GM21717 (cell line): Measurements from ENCODE around the gene TUBGCP2.
A peak's percentile ranks its signal among the peaks of the same experiment; 100 is the strongest.

Source experiments
- ATAC-seq: cut with Tn5 transposase; IDR thresholded peaks from one replicate; pipeline ENCODE4 v1.9.1; 2021; ENCODE audit warnings: mild to moderate bottlenecking, moderate library complexity; ENCODE audit not compliant: unreplicated experiment

TUBGCP2 gene, protein sequence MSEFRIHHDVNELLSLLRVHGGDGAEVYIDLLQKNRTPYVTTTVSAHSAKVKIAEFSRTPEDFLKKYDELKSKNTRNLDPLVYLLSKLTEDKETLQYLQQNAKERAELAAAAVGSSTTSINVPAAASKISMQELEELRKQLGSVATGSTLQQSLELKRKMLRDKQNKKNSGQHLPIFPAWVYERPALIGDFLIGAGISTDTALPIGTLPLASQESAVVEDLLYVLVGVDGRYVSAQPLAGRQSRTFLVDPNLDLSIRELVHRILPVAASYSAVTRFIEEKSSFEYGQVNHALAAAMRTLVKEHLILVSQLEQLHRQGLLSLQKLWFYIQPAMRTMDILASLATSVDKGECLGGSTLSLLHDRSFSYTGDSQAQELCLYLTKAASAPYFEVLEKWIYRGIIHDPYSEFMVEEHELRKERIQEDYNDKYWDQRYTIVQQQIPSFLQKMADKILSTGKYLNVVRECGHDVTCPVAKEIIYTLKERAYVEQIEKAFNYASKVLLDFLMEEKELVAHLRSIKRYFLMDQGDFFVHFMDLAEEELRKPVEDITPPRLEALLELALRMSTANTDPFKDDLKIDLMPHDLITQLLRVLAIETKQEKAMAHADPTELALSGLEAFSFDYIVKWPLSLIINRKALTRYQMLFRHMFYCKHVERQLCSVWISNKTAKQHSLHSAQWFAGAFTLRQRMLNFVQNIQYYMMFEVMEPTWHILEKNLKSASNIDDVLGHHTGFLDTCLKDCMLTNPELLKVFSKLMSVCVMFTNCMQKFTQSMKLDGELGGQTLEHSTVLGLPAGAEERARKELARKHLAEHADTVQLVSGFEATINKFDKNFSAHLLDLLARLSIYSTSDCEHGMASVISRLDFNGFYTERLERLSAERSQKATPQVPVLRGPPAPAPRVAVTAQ

DNA sequence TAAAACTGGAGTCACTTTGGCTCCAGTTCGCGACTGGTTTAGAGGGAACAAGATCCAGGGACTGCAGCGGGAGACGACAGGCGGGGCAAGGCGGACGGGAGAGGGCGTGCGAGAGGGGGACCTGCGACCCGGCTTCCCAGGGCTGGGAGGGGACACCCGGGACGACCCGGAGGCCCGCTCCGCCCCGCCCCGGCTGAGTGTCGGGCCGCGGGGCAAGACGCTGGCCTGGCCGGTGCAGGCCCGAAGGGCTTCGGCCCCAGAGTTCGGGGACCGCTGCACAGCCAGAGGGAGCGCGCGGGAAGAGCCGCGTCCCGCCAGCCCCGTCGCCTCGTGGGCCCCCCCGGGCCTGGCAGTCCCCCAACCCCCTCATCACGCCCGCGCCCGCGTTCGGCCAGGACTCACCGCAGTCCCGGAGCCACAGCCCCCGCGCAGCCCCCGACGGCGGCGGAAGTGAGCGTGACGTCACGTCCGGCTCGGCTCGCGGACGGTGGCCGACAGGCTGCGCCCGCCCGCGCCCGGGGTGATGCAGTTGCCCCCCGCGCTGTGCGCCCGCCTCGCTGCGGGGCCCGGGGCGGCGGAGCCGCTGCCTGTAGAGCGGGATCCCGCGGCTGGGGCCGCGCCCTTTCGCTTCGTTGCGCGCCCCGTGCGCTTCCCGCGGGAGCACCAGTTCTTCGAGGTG, at the start of gene TUBGCP2, which contains the start of gene ZNF511:
TSS of gene TUBGCP2 (minus strand) at position 452 of the 679 bp plus-strand sequence. CDS start 5,931 bp downstream, outside the sequence.
TSS of gene ZNF511 (plus strand) at position 494 of the 679 bp plus-strand sequence. CDS start at position 524, 30 bp downstream.
- ATAC-seq: peak; percentile 86

DNA sequence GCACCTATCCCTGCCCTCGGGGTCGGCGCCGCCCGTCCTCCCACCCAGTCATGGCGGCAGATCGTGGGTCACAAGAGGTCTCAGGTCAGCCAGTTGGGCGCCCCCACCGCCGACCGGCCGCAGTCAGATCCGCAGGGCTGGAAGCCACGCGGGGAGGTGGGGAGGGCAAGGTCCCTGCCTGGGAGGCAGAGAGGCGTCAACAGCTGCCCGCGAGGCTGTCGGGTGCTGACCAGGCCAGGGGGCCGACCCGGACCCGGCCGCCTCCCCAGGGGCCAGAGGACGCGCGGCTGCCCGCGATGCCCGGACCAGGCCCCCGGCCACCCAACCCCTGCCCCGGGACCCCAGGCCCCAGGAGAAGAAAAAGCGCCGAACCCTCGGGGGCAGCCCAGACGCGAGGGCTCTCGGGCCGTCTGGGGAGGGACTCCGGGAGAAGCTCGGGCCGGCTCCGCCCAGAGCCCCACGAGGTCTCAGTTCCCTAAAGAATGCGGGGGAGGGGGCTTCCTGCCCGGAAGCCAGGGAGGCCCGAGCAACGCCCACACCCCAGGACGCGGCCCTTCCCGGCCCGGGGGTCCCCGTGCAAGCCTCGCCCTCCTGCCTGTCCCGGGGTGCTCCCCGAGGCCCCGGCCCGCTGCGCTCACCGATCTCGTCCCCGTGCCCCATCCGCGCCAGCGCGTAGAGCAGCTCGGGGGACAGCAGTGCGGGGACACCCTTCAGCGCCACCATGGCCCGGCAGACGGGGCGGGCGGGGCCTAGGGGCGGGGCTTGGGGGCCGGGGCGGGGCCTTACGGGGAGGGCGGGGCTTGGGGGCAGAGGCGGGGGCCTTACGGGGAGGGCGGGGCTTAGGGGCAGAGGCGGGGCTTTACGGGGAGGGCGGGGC, 48.9 kb upstream of the TUBGCP2 start, which contains the start of gene FUOM:
TSS of gene FUOM (minus strand) at position 735 of the 877 bp plus-strand sequence. CDS start at position 723, 12 bp downstream.
- ATAC-seq: peak; percentile 66

DNA sequence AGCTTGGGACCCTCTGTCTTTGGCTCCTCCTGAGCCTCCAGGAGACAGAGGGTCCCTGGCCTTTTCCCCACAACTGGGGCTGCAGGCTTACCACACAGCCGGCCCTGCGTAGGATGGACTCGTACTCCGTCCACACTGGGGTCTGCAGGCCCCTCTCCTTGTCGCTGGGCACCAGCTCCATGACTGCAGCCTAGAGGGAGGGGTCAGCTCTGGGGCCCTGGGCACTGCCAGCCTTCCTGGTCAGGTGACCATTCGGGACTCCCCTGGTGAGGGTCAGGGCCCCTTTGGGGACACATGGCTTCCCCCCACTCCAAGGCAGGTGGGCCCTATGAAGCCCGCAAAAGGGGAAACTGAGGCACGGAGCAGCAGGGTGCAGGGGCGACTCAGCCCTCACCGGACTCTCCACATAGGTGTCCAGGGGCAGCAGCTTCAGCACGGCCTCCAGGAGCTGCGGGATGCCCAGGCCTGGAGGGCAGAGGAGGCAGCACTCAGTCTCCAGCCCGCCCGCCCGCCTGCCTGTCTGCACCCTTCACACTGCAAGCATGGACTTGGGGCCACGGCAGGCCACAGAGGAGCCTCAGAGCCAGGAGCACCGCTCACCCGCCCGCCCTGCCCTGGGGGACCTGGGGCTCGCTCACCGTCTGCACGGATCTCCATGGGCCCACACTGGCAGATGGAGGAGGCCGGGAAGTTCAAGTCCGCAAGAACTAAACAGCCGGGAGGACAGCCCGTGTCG, 48.0 kb upstream of the TUBGCP2 start:
- peak; percentile 2 for ATAC-seq

DNA sequence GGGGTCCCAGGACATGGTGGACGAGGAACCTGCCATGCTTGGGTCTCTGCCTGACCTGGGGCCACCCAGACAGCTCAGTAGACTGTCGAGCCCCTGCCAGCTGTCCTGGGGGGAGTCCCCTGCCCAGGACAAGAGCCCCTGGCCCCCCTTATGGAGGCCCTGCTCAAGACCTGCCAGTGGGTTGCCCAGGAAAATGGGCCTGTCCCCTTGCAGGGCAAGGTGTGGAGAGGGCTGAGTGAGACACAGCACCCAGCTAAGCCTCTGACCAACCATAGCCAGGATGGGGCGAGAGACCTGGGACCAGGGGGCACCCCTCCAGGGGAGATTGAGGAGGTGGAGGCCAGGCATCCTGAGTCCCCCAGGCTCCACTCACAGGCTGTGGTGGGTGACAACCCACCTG, 47.3 kb upstream of the TUBGCP2 start:
- no peak for ATAC-seq

DNA sequence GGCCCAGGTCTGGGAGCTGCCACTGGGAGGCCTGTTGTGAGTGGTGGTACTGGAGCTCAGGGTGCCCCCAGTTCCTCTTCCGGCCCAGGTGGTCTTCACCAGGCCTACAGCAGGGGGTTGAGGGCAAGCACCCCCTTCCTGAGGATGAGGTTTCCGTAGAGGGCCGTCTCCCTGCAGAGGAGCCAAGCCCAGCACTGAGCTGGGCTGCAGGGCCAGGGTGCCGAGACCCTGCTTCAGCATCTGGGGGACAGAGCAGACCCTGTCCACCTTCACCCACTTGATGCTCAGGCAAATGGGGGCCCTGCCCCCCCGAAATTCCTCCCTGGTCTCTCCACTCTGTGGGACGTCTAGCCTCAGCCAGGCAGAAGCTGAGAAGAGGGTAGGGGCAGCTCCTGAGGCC, 46.6 kb upstream of the TUBGCP2 start:
- ATAC-seq: no peak

DNA sequence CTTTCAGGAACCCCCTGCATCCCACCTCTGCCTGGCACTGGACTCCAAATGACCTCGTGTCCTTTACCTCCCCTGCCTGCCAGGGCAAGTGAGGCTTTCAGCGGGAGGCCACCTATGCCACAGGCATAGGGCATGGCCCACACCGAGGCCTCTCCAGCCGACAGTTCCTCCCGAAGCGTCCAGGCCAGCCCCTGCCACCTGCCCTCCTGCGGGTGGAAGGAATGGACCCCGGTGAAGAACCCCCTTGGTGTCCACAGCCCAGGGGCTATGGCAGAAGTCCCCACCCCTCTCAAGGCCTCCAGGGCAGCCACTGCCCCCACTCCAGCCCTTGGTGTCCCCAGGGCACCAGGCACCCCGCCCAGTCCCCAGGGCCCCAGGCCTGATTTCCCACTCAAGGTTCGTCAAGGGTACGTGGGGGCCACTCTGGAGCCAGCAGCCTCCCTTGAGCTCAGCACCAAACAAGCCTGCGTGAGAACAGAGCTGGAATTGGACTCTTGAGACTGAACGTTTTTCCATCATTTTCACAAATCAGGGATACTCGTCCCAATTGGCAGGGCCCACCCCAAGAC, 46.1 kb upstream of the TUBGCP2 start:
- no peak for ATAC-seq

DNA sequence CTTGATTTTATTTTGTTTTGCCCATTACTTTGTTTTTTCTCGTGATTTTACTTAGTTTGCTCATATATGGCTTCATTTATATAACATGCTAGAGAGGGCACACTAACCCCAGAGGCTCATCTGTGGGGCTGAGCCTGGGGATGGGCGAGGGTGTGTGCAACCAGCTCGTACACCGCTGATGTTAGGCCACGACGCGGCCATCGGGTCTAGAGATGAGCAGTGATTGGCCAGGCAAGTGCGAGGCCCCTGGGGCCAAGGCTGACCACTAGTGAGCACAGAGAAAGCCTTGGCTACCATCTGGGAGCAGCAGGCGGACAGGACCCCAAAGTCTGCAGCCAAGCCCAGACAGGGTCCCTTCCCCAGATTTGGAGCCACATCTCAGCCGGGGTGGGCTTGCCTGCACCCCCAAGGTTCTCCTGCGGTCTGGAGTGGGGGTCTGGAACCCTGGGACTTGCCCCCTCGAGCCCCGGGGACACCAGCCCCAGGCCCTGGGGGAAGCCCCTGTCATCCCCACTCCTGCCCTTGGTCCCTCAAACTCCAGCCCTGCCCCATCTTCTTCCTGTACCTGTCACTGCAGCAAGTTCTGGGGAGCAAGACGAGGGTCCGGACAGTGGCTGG, 45.4 kb upstream of the TUBGCP2 start:
- ATAC-seq: no peak

DNA sequence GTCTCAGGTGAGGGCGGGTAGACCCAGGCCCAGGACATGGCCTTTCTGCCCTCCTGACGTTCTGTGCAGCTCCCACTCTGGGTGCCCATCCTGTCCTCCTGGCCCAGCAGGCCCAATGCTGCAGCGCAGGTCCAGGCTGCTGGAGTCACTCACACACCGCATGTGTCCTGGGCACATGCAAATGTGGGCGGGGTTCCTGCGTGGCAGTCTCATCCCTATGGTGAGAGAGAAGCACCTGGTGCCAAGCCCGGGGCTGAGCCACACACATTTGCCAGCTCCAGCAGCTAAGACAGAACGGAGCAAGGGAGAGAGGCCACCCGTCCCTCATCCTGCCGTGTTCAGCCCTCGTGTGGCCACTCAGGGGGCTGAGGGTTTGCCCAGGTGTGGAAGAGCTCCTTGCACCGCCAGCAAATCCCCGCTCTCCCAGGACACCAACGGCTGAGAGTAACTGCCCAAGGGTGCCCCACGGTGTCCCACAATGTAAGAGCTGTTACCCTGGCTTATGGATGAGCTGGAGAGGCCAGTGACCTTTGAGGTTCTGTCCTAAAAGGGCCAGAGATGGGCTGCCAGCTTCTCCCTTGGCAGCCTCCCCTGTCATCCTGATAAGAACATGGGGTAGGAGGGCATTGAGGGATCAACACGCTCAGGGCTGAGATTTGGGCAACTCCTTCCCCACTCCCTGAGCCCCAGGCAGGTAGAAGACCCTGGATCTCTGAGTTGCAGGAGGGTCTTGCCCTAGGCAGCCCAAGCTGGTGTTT, 44.7 kb upstream of the TUBGCP2 start:
- no peak for ATAC-seq

DNA sequence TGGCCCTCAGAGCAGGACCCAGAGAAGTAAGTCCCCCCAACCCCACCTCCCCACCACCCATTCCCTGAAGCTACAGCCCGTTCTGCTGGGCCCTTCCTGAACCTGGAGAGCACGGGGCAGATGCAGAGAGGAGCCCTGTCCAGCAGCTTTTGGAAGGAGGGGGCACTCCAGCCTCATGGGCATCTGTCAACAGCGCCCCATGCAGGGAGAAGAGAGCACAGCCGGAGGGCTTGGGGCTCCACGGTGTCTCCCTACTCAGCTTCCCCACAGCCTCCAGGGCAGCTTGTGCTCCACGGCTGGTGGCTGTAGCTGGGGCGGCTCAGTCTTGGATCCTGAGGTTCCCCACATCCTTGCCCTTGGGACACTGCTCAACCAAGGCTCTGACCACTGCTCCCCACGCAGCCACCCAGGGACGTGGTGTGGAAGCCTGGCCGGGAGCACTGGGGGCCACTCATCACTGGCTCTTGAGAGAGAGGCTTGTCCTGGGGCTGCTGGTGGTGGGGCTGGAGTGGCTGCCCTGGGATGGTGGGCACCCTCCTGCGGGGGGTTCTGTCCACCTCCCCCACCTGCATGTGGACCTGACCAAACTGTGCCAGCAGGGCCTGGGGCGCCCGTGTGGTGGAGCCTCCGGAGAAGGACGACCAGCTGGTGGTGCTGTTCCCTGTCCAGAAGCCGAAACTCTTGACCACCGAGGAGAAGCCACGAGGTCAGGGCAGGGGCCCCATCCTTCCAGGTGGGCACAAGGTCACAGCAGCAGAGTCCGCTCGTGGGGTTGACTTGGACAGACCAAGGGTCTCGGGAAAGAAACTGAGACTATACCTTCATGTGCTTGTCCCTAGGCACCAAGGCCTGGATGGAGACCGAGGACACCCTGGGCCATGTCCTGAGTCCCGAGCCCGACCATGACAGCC, 43.0 kb upstream of the TUBGCP2 start:
- ATAC-seq: no peak

DNA sequence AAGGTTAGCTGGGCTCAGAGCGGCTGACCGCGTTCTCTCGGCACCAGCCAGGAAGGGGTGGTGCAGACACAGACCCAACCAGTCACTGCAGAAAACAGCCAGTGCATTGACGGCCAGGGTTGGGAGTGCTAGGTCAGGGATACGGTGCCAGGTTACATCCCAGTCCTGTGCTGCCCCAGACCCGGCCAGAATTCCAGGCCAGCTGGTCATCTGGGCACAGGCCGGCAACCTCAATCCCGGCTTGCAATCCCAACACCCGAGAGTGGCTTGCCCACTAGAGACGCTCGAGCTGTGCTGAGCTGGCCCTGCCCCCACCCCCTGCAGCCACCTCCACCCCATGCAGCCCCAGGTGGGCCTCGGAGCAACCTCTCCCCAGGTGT, 42.3 kb upstream of the TUBGCP2 start:
- ATAC-seq: no peak

DNA sequence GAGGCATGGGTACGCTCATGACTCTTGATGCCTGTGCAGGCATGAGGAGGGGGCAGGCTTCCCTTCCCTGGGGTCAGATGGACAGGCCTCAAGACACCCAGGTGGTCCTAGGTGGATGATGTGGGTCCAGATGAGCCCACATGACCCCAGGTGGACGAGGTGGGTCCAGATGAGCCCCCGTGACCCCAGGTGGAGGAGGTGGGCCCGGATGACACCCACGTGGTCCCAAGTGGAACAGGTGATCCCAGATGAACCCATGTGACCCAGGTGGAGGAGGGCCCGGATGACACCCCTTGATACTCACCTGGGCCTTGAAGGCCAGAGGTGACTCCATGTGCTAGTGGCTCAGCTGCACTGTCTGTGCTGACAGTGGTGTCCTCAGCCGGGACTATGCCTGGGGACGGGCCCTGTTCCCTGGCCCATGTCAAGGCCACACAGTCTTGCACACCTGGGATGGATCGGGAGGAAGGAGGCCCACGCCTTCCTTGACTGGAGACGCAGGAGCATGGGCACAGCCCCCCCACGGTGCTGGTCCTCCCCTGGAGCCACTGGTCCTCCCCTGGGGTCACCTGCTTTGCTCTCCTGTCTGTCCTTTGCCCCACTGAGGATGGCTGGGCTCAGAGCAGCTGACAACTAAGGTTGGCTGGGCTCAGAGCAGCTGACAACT, 41.7 kb upstream of the TUBGCP2 start:
- ATAC-seq: no peak

DNA sequence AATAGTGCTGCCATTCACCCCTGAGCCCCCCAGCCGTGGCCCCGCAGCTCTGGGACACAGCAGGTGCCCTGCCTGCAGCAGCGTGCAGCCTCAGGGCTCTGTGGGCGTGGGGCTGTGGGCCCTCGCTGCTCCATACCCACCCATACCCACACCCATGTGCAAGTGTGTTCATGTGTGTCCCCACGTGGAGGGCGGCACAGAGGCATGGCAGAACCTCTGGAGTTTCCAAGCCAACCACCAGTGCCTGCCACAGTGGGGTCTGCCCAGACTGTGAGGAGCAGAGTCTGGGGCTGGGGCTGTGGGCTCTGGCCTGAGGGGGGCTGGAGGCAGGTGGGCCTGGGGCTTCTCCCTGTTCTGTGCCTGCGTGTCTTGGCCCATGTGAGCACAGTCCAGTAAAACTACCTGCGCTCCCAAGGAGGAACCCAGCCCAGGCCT, 40.9 kb upstream of the TUBGCP2 start:
- no peak for ATAC-seq

DNA sequence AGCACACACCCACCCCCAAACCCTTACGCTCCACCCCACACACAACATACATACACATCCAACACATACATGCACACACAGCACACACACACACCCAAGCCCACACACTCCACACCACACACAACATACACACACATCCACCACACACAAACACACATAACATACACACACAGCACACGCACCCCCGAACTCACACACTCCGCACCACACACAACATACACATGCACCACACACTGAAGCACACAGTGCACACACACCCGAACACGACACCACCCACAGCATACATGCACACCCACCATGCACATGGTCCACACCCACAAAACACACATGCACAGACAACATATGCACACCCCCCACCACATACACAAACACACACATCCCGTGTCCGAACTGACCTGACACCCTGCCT, 40.5 kb upstream of the TUBGCP2 start:
- ATAC-seq: no peak

DNA sequence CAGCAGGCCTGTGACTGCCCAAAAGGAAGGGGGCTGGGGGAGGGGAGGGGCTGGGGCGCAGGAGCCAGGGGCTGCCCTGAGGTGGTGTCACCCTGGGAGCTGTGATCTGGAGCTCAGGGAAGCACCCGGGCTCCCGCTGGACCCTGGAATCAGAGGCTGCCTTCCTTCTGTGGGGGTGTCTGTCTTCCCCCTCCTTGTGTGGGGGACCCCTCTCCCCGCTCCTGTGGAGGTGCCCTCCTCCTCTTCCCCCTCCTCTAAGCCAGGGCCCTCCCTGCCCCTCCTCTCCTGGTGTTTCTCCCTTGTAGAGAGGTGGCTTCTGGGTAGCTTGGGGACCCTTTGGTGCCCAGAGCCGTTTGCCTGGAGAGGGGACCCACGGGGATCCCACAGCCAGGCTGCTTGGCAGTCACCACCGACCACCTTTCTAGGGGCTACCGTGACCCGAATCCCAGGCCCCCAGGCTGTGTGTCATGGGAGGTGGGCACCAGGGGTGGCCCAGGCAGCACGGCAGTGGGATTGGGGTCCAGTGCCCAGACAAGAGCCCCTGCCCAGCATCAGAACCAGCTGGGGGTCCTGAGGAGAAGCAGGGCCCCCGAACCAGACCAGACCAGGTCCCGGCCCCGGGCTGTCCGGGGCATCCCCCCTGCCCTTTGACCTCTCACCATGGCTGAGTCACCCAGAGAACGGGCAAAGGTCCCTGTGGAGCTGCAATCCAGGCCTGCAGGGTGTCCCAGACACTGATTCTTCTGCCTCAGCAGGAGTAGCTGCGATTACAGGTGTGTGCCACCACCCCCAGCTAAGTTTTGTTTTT, 39.2 kb upstream of the TUBGCP2 start:
- ATAC-seq: no peak

DNA sequence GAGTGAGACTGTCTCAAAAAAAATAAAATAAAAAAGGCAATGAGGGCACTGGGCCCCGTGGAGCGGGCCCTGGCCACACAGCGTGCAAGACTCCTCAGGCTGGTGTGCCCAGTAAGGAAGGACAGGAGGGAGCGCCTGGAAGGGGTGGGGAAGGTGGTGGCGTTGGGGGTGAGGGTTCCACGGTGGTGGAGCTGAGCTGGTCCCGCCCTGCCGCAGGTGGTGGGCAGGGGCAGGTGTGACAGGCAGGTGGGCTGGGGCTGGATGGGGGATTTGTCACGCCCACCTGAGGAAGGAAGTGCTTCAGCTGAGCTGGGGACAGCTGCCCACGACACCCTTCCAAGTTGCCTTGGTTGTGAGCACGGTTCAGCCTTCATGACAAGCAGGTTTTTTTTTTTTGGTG, 37.7 kb upstream of the TUBGCP2 start:
- ATAC-seq: no peak
